ENCODE measurements around the gene POLD4. TPM values are rescaled to one million over a fixed set of nuclear protein-coding genes. Genes with fewer than 3 reads are reported as not detected.

Gene POLD4
- total RNA-seq, 1 donor from 2014 or later: 19.8 TPM

DNA sequence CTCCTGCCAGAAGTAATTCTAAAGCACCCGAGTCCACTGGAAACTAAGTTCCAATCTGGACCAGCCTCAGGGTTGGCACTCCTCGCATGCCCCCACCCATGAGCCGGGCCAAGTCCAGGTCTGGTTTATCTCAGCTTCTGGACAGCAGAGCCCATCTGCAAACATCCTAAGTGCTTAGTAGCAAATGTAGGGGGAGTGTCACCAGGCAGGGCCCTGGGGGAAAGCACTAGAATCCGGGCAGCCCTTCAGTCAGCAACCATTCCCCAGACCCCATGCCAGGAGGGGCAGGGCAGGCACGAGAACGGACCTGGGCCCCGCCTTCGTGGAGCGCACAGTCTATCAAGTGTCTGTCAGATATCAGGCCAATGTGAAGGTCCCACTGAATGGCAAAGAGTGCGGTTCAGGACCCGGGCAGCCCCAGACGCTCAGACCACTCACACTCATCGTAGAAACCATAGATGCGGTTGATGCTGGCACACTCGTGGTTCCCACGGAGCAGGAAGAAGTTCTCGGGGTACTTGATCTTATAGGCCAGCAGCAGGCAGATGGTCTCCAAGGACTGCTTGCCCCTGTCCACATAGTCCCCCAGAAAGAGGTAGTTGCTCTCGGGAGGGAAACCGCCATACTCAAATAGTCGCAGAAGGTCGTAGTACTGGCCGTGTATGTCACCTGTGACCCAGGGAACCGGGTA, 47.0 kb upstream of the POLD4 start:
- H3K9me3 Mint-ChIP-seq (ENCODE audit: low read depth): no peaks in the 10 kb centered on the region
- peaks cover 5% of the 10 kb centered on the region for H3K36me3 Mint-ChIP-seq (ENCODE audit: insufficient read depth)
- peak overlapping the region; percentile 76 for H3K4me3 Mint-ChIP-seq (ENCODE audit: low read depth)
- no peak for TF ChIP-seq CTCF (IDR thresholded peaks at IDR 0.05; ENCODE audit: unreplicated experiment)
- H3K27ac Mint-ChIP-seq: peak overlapping the region; percentile 33
- peaks cover 6% of the 10 kb centered on the region for H3K4me1 Mint-ChIP-seq (ENCODE audit: low read depth)
- no peaks in the 10 kb centered on the region for H3K27me3 Mint-ChIP-seq
- DNase-seq (ENCODE audit: low spot score, unreplicated experiment): no peak

DNA sequence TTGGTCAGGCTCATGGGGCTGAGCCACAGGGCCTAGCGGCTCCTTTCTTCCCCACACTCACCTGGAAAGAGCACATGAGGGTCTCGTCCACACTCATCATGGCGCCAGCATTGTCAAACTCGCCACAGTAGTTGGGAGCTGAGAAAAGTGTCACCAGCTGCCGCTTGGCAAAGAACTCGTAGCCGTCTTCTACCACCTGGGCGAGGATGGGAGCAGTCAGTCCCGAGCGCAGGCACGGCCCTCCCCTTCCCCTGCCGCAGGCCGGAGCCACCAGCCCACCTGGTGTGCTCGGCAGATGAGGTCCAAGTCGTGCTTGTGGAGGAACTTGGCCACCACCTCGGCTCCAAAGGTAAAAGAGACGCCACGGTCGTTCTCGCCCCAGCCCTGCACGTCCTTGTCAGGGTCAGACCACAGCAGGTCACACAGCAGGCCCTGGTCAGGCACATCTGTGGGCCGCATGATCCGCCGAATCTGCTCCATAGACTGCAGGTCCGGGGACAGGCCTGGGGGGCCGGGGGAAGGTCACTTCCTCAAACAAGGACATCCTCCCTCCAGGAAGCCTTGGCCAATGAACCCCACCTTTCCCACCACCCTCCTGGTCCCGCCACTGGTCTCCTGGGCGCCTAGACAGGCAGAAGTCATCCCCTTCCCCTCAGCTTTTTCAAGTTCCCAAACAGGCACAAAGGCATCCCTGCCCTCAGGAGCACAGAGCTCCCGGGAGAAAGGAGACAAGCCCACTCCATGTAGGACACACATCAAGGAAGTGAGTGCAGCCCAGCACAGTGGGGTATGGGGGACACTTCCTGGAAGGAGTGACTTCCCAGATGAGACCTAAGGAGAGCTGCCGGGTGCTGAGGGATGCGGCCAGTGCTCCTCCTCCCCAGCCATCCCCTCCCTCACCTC, 45.6 kb upstream of the POLD4 start:
- Mint-ChIP-seq H3K4me1 (ENCODE audit: low read depth) (peaks cover 6% of the 10 kb centered on the region), H3K9me3 (ENCODE audit: low read depth) (no peaks in the 10 kb centered on the region), H3K4me3 (ENCODE audit: low read depth) (peak overlapping the region; percentile 26), H3K36me3 (ENCODE audit: insufficient read depth) (peaks cover 5% of the 10 kb centered on the region), H3K27ac (no peak overlapping the region), H3K27me3 (no peaks in the 10 kb centered on the region)
- TF ChIP-seq CTCF (IDR thresholded peaks at IDR 0.05; ENCODE audit: unreplicated experiment): no peak
- DNase-seq (ENCODE audit: low spot score, unreplicated experiment): no peak

- Mint-ChIP-seq H3K4me3 (ENCODE audit: low read depth) (no peak overlapping the region), H3K4me1 (ENCODE audit: low read depth) (peaks cover 6% of the 10 kb centered on the region), H3K36me3 (ENCODE audit: insufficient read depth) (peaks cover 7% of the 10 kb centered on the region), H3K27me3 (no peaks in the 10 kb centered on the region), H3K27ac (no peak overlapping the region), H3K9me3 (ENCODE audit: low read depth) (no peaks in the 10 kb centered on the region)
- no peak for TF ChIP-seq CTCF (IDR thresholded peaks at IDR 0.05; ENCODE audit: unreplicated experiment)
- no peak for DNase-seq (ENCODE audit: low spot score, unreplicated experiment)
These were observed 44.8 kb upstream of the POLD4 start for GRCh38 chr11:67397986-67398660.

- Mint-ChIP-seq H3K4me3 (ENCODE audit: low read depth) (no peak overlapping the region), H3K4me1 (ENCODE audit: low read depth) (peaks cover 8% of the 10 kb centered on the region), H3K27ac (no peak overlapping the region), H3K36me3 (ENCODE audit: insufficient read depth) (peaks cover 7% of the 10 kb centered on the region), H3K9me3 (ENCODE audit: low read depth) (no peaks in the 10 kb centered on the region), H3K27me3 (no peaks in the 10 kb centered on the region)
- TF ChIP-seq CTCF (IDR thresholded peaks at IDR 0.05; ENCODE audit: unreplicated experiment): no peak
- DNase-seq (ENCODE audit: low spot score, unreplicated experiment): no peak
These were observed 44.2 kb upstream of the POLD4 start for GRCh38 chr11:67397536-67397935.

All from progenitor cell of endocrine pancreas (in vitro differentiated cells).